Pancreas (tissue), 10 donors: ENCODE measurements around the gene SH3GL3. TPM values are rescaled to one million over a fixed set of nuclear protein-coding genes. Genes with fewer than 3 reads are reported as not detected.

Experiments used
- ATAC-seq, 4 donors: fragments of 200-7000 bp; cut with Tn5 transposase; one replicate each; pipeline versions ENCODE4 v1.8.0 to v1.9.1; 2020; ENCODE audit warnings: mild to moderate bottlenecking in 4 of 4, moderate library complexity in 4 of 4
- DNase-seq, 6 donors: peaks; one replicate each; pipeline ENCODE4 v3.0.0-alpha.2; 2020
- FAIRE-seq: peaks from 2 replicates; lab custom pipeline; 2012; peaks lifted over from hg19 to GRCh38; lab: Jason Lieb, UNC
- H3K27ac ChIP-seq, 4 donors: fragments of 200-600 bp; sonication (generic); 1 replicate in 3 of 4; 2 replicates in 1 of 4; pipeline versions ENCODE4 v1.5.0 to v1.8.0; 2020
- H3K27me3 ChIP-seq, 4 donors: fragments of 200-600 bp; one replicate each; pipeline ENCODE4 v1.8.0; 2021
- H3K36me3 ChIP-seq, 3 donors: fragments of 200-600 bp; sonication (generic) in 1 of 3; one replicate each; pipeline versions ENCODE4 v1.5.0 to v1.8.0; 2020 to 2021
- H3K4me1 ChIP-seq, 3 donors: fragments of 200-600 bp; one replicate each; pipeline ENCODE4 v1.8.0; 2021
- H3K4me3 ChIP-seq, 4 donors: fragments of 200-600 bp; sonication (generic) in 2 of 4; one replicate each; pipeline versions ENCODE4 v1.5.0 to v1.8.0; 2020 to 2021
- H3K9me3 ChIP-seq, 4 donors: fragments of 200-600 bp; one replicate each; pipeline ENCODE4 v1.8.0; 2021
- CTCF ChIP-seq, 4 donors: fragments of 200-600 bp; sonication (generic) in 3 of 4; IDR thresholded peaks; one replicate each; pipeline versions ENCODE4 v1.5.0 to v1.8.0; 2021; ENCODE audit warnings: antibody characterized with exemption in 4 of 4
- WGBS, 2 donors: extraction: QIAGEN DNeasy Blood & Tissue Kit; methylation state at CpG; one replicate each; pipeline ENCODE4 v1.1.7; 2013; 5-methylcytosine and 5-hydroxymethylcytosine counted together
- intact Hi-C, 3 donors: fragments of 100-400 bp; cut with DNase I; formaldehyde crosslinking; loops; one replicate each; pipeline versions ENCODE4 v1.11.1 to v1.14.2; 2022
- polyA plus RNA-seq, 2 donors: library from polyadenylated mRNA; stranded (reverse); fragments of 200-250 nt; gene quantifications; one replicate each; pipeline ENCODE4 v1.2.3, GENCODE V29; 2013
- total RNA-seq, 6 donors: library from RNA; stranded (reverse); fragmentation: NEBNext Ultra II Directional in 4 of 6; extraction: Animal tissue kit (Norgen Biotek cat#: 25700) in 4 of 6; gene quantifications; one replicate each; pipeline versions ENCODE4 v1.2.1 to v1.2.4, GENCODE V29; 2021 to 2023
- donor health status: healthy with polysubstance abuse.
- donor health status: DM: no; HTN: no; CAD: no; lungs with moderate emphysema.
- donor health status: DM: no; HTN: no; CAD: no.
- donor health status: control.
- donor health status: control.
- donor health status: Bipolar disorder and iron deficiency.
- donor health status: DM: yes; HTN: yes; CAD: no.
- donor health status: DM: no; HTN: no; CAD: no.
- donor health status: DM: no; HTN: no; CAD: no.
- donor health status: DM: yes; HTN: yes; CAD: no.

The SH3GL3 gene
- total and polyA plus RNA-seq, 8 donors, result 0.23 to 0.87 (median 0.54) TPM; not detected in 4

GRCh38 chr15:83515164-83515563 lies 68.0 kb downstream of the SH3GL3 start:
- ATAC-seq (no peak), FAIRE-seq (no peak)
- H3K27ac ChIP-seq, result no peak overlapping the region

GRCh38 chr15:83516935-83517334 lies 69.8 kb downstream of the SH3GL3 start:
- Histone ChIP-seq H3K4me3 (no peak overlapping the region), H3K36me3 (no peaks in the 10 kb centered on the region), H3K27me3 (no peaks in the 10 kb centered on the region), H3K9me3 (no peaks in the 10 kb centered on the region), H3K4me1 (no peaks in the 10 kb centered on the region), H3K27ac (no peak overlapping the region)
- DNase-seq, result no peak
- no peak for TF ChIP-seq CTCF (IDR thresholded peaks at IDR 0.05)
- no peak for ATAC-seq
- intact Hi-C loops, result no loop called here
- no peak for FAIRE-seq
- WGBS, 2 donors, result 74 to 76% methylated on average over 2 of the region's 2 CpGs

More at GRCh38 chr15:83515164-83515563, 68.0 kb downstream of the SH3GL3 start:
- no peaks in the 10 kb centered on the region for H3K4me1 ChIP-seq
- no peak for DNase-seq
- H3K27me3 ChIP-seq, result no peaks in the 10 kb centered on the region
- no peak overlapping the region for H3K4me3 ChIP-seq
- no peak for TF ChIP-seq CTCF (IDR thresholded peaks at IDR 0.05)
- WGBS, 2 donors, result 63% methylated on average over 4 of the region's 4 CpGs
- H3K36me3 ChIP-seq, result no peaks in the 10 kb centered on the region
- no peaks in the 10 kb centered on the region for H3K9me3 ChIP-seq
- intact Hi-C loops, result no loop called here

GRCh38 chr15:83526319-83526718 lies 79.2 kb downstream of the SH3GL3 start:
- 57 to 70% methylated on average over 2 of the region's 2 CpGs for WGBS, 2 donors
- ATAC-seq (no peak), DNase-seq (no peak), FAIRE-seq (no peak)
- intact Hi-C loops, result no loop called here
- no peaks in the 10 kb centered on the region for H3K9me3 ChIP-seq
- no peaks in the 10 kb centered on the region for H3K4me1 ChIP-seq
- no peaks in the 10 kb centered on the region for H3K36me3 ChIP-seq
- TF ChIP-seq CTCF (IDR thresholded peaks at IDR 0.05), result no peak
- no peak overlapping the region for H3K27ac ChIP-seq
- H3K4me3 ChIP-seq, result no peak overlapping the region
- H3K27me3 ChIP-seq, result no peaks in the 10 kb centered on the region

- Histone ChIP-seq H3K27ac (no peak overlapping the region), H3K36me3 (no peaks in the 10 kb centered on the region), H3K4me1 (no peaks in the 10 kb centered on the region), H3K27me3 (no peaks in the 10 kb centered on the region), H3K9me3 (no peaks in the 10 kb centered on the region), H3K4me3 (no peak overlapping the region)
- TF ChIP-seq CTCF (IDR thresholded peaks at IDR 0.05), result no peak
- intact Hi-C loops, result no loop called here
- no peak for FAIRE-seq
- ATAC-seq, result no peak
- no peak for DNase-seq
- 52% methylated on average over 4 of the region's 4 CpGs for WGBS, 2 donors
Observed at GRCh38 chr15:83533410-83533962, 86.3 kb downstream of the SH3GL3 start.

- Histone ChIP-seq H3K27ac (no peak overlapping the region), H3K4me3 (no peak overlapping the region), H3K27me3 (no peaks in the 10 kb centered on the region), H3K9me3 (no peaks in the 10 kb centered on the region), H3K36me3 (no peaks in the 10 kb centered on the region), H3K4me1 (no peaks in the 10 kb centered on the region)
- no peak for TF ChIP-seq CTCF (IDR thresholded peaks at IDR 0.05)
- 84 to 92% methylated on average over 2 of the region's 2 CpGs for WGBS, 2 donors
- DNase-seq (no peak), FAIRE-seq (no peak), ATAC-seq (no peak)
- intact Hi-C loops, result no loop called here
Observed at GRCh38 chr15:83537606-83538005, 90.5 kb downstream of the SH3GL3 start.
